HG02840 (cell line): ENCODE results near the gene MEAK7.
"Not testable (repeated sequence)": the region's sequence is repeated elsewhere in the genome, so short reads cannot be mapped to it uniquely, and the experiment has no call there.

Experiments
- ATAC-seq: cut with Tn5 transposase; IDR thresholded peaks from one replicate; pipeline ENCODE4 v1.9.1; 2021; ENCODE audit warnings: mild to moderate bottlenecking, moderate library complexity, moderate number of reproducible peaks; ENCODE audit not compliant: unreplicated experiment, low FRiP score

The MEAK7 gene

DNA sequence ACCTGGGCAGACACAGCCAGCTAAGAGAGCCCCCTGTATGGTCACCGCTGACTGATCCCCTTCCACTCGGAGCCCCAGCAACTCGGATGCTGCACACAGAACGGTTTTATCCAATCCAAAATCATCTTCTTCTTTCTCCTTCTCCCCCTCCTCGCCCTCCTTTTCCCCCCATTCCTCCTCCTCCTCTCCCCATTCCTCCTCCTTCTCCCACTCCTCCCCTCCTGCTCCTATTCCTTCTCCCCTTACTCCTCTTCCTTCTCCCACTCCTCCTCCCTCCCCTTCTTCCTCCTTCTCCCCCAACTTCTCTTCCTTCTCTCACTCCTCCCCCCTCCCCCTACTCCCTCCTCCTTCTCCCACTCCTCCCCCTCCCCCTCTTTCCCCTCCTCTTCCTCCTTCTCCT, 30.4 kb upstream of the MEAK7 start:
- ATAC-seq = no peak

DNA sequence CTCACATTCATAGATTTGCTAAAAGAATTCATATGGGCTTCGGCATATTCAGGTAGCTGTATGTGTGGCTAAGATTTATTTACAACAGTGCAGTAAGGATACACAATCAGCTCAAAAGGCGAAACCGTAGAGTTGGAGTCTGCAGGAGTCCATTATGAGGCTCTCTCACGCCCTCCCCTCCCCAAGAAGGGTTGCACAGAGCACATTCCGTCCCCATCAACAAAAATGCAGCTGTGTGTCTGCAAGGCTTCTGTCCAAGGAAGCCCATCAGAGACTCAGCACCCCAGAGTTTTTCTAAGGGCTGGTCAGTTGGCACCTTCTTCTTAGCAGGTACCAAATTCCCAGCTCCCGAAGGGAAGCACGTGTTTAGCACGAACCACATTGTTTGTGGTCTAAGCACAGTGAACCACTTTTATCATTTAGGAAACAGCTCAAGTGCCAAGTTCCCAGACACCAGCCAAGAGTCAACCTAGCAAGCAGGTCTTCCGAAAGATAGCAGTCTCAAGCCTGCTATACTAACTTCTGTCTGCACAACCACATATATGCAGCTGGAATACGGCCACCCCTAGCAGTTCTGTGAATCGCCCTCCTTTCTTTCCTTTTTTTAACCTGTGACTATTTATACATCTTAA, 28.5 kb upstream of the MEAK7 start:
- no peak for ATAC-seq

GRCh38 chr16:84532291-84532724, 27.8 kb upstream of the MEAK7 start:
- ATAC-seq = no peak

GRCh38 chr16:84531671-84532111, 27.2 kb upstream of the MEAK7 start:
- no peak for ATAC-seq

DNA sequence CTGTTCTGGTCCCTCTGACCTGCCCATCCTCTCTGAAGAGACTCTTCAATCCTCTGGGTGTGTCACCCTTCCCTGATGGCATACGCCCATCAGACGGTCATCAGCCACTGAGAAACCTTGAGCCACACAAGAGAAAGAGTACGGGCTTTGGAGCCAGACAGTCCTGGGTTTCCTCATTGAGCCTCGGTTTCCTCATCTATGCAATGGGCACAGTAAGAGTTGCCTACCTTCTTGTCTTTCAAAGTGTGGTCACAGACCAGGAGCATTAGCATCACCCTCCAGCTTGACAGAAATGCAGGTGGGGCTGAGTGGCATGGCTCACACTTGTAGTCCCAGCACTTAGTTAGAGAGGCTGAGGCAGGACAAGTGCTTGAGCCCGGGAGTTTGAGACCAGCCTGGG, 26.1 kb upstream of the MEAK7 start:
- ATAC-seq = no peak

DNA sequence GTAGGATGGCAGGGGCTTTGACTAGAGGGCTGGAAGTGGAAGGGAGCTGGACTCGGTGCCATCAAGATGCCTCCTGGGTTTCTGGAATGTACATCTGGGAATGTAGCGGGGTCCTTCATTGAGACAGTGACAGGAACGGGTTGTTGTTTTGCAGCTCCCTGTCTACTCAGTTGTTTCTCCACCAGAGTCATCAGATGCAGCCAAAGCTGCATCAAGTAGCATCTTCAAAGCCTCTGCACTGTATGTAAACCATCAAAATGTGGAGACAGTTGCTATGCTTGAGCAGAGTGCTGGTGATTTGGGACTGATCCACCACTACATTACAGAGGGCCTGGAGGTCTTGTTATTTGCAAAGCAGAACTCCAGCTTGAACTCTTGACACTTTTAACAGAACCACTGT, 25.1 kb upstream of the MEAK7 start:
- no peak for ATAC-seq

DNA sequence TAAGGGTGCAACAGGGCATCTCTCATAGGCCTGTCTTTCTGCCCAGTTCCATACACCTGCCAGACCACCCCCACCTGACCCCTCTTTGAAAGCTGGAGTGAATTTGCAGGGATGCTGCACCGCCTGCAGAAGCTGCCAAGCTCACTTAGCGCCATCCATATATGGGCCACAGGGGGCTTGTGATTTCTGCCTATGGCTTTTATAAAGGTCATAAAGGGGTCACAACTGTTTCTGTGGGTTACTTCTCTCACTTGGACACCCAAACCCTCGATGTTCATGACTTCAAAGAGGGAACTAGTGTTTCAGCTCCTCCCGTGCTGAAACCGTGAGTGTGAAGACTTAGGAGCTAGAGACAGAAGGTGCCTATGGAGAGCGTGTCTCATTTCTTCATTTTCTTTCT, 23.9 kb upstream of the MEAK7 start:
- ATAC-seq = no peak

DNA sequence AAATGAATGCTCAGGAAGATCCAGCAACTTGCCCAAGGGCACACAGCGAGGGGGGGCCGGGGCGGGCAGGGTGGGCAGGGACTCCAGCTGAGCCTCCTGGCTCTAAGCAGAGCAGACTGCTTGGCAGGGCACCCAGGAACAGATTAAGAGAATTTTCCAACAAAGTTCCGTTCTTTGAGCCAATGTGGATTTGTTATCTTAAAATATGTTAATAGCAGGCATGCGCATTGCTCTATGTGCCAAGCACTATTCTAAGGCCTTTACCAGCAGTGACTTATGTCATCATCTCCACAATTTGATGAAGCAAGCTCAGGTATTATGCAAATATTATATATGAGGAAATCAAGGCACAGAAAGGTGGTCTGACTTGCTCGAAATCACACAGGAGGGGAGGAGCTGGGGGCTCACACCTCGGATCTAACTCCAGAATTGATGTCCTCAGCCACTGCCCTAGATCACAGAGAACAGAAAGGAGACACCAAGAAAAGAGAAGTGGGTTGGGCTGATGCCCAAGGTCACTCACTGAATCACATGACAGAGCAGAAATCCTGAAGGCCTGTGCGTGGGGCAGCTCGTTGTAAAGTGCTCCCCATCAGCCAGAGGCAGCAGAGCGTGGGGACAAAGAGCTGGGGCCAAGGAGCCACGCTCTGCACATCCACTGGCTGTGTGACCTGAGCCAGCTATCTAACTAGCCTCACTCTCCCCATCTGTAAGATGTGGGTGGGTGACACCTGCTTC, 23.2 kb upstream of the MEAK7 start:
- no peak for ATAC-seq

GRCh38 chr16:84526794-84527531, 22.5 kb upstream of the MEAK7 start:
- no peak for ATAC-seq

- ATAC-seq = not testable (repeated sequence)
Observed at GRCh38 chr16:84524941-84525581, 20.6 kb upstream of the MEAK7 start.

DNA sequence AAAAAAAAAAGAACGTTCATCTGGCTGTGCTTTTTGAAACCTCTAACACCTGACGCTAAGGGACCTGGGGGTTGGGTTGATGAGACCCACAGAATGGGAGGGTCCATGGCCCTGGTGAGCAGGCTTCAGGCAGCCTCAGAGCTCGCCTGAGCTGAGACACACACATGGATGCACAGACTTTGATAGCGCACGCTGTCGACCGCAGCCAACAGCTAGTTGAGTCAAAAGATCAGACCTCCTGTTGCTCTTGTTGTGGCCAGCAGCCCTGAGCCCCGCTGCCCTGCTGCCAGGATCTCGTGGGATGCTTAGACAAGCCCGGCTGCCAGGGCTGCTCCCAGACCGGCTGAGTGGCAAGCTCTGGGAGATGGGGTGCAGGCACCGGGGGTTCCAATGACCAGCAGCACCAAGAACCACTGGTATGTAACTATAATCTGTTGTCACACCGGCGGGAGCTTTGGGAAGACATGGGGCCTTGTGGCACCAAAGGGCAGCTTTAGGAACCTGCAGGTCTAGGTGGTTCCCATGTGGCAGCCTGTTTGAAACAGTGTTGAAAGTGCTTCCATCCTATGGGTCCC, 20.0 kb upstream of the MEAK7 start:
- no peak for ATAC-seq

- ATAC-seq = no peak
Observed at GRCh38 chr16:84521497-84521770, 17.0 kb upstream of the MEAK7 start.

- no peak for ATAC-seq
Observed at GRCh38 chr16:84520725-84521496, 16.5 kb upstream of the MEAK7 start.

- no peak for ATAC-seq
Observed at GRCh38 chr16:84519855-84520254, 15.4 kb upstream of the MEAK7 start.

GRCh38 chr16:84518804-84519341, 14.4 kb upstream of the MEAK7 start:
- ATAC-seq = no peak

- not testable (repeated sequence) for ATAC-seq
Observed at GRCh38 chr16:84518220-84518619, 13.8 kb upstream of the MEAK7 start.

- ATAC-seq = no peak
Observed at GRCh38 chr16:84517366-84517765, 12.9 kb upstream of the MEAK7 start.

DNA sequence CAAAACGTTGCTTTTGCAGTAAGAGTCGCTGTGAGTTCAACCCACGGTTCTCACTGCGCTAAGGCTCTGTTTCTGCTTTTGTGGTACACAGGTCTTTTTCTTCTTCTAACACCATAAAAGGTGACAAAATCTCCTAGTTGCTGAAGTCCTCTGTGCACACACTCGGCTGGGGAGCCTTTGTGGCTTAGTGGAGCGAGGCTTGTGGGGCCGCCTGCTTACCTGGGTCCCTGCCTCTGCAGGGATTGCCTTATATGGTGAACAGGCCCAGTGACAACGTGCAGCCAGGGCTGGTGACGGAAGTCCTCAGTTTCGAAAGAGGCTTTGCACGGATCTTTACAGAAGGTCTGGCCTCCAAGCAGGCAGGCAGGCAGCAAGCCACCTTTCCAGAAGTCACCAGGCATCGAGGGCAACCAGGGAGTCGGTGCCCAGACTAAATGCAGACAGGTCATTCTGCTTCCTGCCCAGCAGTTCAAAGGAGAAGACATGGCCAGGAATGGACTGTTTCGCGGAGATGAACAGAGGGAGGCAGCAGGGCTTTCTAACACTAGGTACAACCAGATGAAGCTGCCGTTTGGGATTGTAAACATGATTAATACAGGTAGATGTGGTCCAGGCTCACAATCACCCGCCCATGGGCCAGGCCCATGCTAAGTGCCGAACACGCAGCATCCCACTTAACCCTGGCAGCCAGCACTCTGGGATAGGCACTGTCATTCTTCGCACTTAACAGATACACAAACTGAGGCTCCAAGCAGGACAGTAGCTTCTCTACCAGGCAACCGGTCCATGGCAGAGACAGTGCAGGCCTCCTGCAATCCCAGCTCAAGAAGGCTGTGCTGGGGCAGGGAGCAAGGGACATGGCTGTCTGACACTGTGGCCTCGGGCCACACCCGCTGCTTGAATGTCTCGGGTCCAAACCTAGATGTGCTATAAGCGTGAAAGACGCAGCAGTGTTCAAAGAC, 10.7 kb upstream of the MEAK7 start:
- peak; percentile 83 for ATAC-seq
